PC-3 (cell line): ENCODE data around the gene SNX32. TPM values are rescaled to one million over a fixed set of nuclear protein-coding genes. Genes with fewer than 3 reads are reported as not detected.
A peak's percentile ranks its signal among the peaks of the same experiment; 100 is the strongest.

ENCODE experiments used
- ATAC-seq: fragments of 200-7000 bp; cut with Tn5 transposase; 2 replicates; pipeline ENCODE4 v1.9.1; 2020; ENCODE audit warnings: mild to moderate bottlenecking, moderate library complexity
- BruUV-seq: library from RNA; stranded (reverse); fragments of 400-500 nt; replicated peaks from 2 replicates; lab custom pipeline; 2021; lab: Mats Ljungman, UMichigan
- CTCF ChIA-PET: fragments of 300-600 bp; sonication (Branson Sonifier 250); formaldehyde crosslinking; loops from one replicate; lab custom pipeline; 2022; ENCODE audit warnings: antibody characterized with exemption; lab: Charles Lee
- POLR2A ChIA-PET: fragments of 300-600 bp; sonication (Branson Sonifier 250); formaldehyde crosslinking; loops from one replicate; lab custom pipeline; 2022; ENCODE audit warnings: antibody characterized with exemption; ENCODE audit not compliant: unreplicated experiment; lab: Charles Lee
- DNase-seq: peaks from one replicate; pipeline ENCODE4 v3.0.0-alpha.2; 2015
- H2AFZ ChIP-seq: fragments of 300-600 bp; sonication (generic); 2 replicates; pipeline ENCODE4 v1.6.0; 2016; ENCODE audit warnings: antibody characterized with exemption, low read length
- H3F3A ChIP-seq: fragments of 300-600 bp; sonication (generic); one replicate; pipeline ENCODE4 v1.6.0; 2017; ENCODE audit warnings: antibody characterized with exemption, low read length, control low read depth, mild to moderate bottlenecking; ENCODE audit not compliant: unreplicated experiment
- H3K27ac ChIP-seq: fragments of 300-600 bp; sonication (generic); 2 replicates; pipeline ENCODE4 v1.5.1; 2016; ENCODE audit warnings: mild to moderate bottlenecking, low read length
- H3K27me3 ChIP-seq: fragments of 300-600 bp; sonication (generic); 2 replicates; pipeline ENCODE4 v1.6.1; 2016; ENCODE audit warnings: low read length, mixed read lengths
- H3K36me3 ChIP-seq: fragments of 300-600 bp; sonication (generic); 2 replicates; pipeline ENCODE4 v1.6.1; 2016; ENCODE audit warnings: low read depth, mixed run types, low read length, mixed read lengths
- H3K4me1 ChIP-seq: fragments of 300-600 bp; sonication (generic); 2 replicates; pipeline ENCODE4 v1.5.1; 2016; ENCODE audit warnings: low read length; ENCODE audit not compliant: insufficient read depth
- H3K4me2 ChIP-seq: fragments of 300-600 bp; sonication (generic); 2 replicates; pipeline ENCODE4 v1.6.0; 2016; ENCODE audit warnings: low read length
- H3K4me3 ChIP-seq: fragments of 300-600 bp; sonication (generic); 2 replicates; pipeline ENCODE4 v1.5.1; 2016; ENCODE audit warnings: mild to moderate bottlenecking, low read length, mixed read lengths
- H3K79me2 ChIP-seq: fragments of 300-600 bp; sonication (generic); 2 replicates; pipeline ENCODE4 v1.6.1; 2017; ENCODE audit warnings: low read length, mixed read lengths
- H3K9ac ChIP-seq: fragments of 300-600 bp; sonication (generic); 2 replicates; pipeline ENCODE4 v1.6.0; 2016; ENCODE audit warnings: mild to moderate bottlenecking, low read length
- H3K9me2 ChIP-seq: fragments of 300-600 bp; sonication (generic); replicated peaks from 2 replicates; pipeline ENCODE4 v1.6.1; 2016; ENCODE audit warnings: mixed run types, low read length, mixed read lengths
- H3K9me3 ChIP-seq: fragments of 300-600 bp; sonication (generic); 2 replicates; pipeline ENCODE4 v1.6.1; 2016; ENCODE audit warnings: low read length, mixed read lengths
- H4K20me1 ChIP-seq: fragments of 300-600 bp; sonication (generic); 2 replicates; pipeline ENCODE4 v1.6.1; 2016; ENCODE audit warnings: low read length, mixed read lengths
- EZH2 ChIP-seq: fragments of 300-600 bp; sonication (generic); IDR thresholded peaks from one replicate; pipeline ENCODE4 v1.6.1; 2017; ENCODE audit warnings: antibody characterized with exemption, mild to moderate bottlenecking, low read length; ENCODE audit not compliant: unreplicated experiment
- EZH2phosphoT487 ChIP-seq: fragments of 300-600 bp; sonication (generic); IDR thresholded peaks from 2 replicates; pipeline ENCODE4 v1.6.1; 2018; ENCODE audit warnings: mild to moderate bottlenecking, antibody characterized with exemption, low read length, borderline replicate concordance
- intact Hi-C: fragments of 100-400 bp; cut with micrococcal nuclease; formaldehyde crosslinking; loops from 2 replicates; pipeline ENCODE4 v1.9.0; 2023
- total RNA-seq: library from RNA; depleted of rRNA; stranded (reverse); fragments of >200 nt; gene quantifications from 2 replicates; pipeline ENCODE4 v1.2.3, GENCODE V29; 2014; rRNA removed
- TF ChIP-seq, protein P1 (sequence below): fragments of 300-600 bp; sonication (generic); conservative IDR thresholded peaks from 2 replicates; pipeline ENCODE4 v1.5.1; 2017; ENCODE audit warnings: antibody characterized with exemption, low read depth, mild to moderate bottlenecking, low read length

The SNX32 gene
- total RNA-seq, 1 experiment from 2014 or later, result not detected

DNA sequence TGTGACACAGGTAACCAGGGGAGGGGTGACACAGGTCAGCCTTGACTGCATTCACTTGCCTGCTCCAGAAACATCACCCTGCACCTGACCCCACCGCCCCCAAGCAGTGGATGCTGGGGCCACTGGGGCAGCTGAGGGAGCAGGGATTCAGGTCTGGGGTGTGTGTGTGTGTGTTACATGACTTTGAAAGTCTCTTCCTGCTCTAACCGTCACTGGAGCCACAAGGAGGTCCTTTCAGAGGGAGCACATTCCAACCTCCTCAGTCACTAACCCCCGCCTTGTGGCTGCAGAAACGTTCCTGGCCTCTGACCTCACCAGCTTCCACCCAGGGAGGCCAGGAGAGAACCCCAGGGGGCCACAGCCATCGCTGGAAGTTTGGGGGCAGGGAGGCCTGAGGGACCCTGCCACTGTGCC, 69.3 kb downstream of the SNX32 start:
- no peak for TF ChIP-seq EZH2phosphoT487
- TF ChIP-seq EZH2, result no peak
- TF ChIP-seq, protein P1, sequence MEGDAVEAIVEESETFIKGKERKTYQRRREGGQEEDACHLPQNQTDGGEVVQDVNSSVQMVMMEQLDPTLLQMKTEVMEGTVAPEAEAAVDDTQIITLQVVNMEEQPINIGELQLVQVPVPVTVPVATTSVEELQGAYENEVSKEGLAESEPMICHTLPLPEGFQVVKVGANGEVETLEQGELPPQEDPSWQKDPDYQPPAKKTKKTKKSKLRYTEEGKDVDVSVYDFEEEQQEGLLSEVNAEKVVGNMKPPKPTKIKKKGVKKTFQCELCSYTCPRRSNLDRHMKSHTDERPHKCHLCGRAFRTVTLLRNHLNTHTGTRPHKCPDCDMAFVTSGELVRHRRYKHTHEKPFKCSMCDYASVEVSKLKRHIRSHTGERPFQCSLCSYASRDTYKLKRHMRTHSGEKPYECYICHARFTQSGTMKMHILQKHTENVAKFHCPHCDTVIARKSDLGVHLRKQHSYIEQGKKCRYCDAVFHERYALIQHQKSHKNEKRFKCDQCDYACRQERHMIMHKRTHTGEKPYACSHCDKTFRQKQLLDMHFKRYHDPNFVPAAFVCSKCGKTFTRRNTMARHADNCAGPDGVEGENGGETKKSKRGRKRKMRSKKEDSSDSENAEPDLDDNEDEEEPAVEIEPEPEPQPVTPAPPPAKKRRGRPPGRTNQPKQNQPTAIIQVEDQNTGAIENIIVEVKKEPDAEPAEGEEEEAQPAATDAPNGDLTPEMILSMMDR, result no peak
- H3K79me2 ChIP-seq, result peaks cover 65% of the 10 kb centered on the region

More for the DNA sequence above, 69.3 kb downstream of the SNX32 start:
- no peak overlapping the region for H3K4me3 ChIP-seq
- peak overlapping the region; percentile 28 for H3K9ac ChIP-seq
- peak overlapping the region; percentile 62 for H3K4me2 ChIP-seq
- peaks cover 6% of the 10 kb centered on the region for H3F3A ChIP-seq
- H3K36me3 ChIP-seq, result peaks cover 18% of the 10 kb centered on the region
- ATAC-seq, result peak; percentile 50
- H4K20me1 ChIP-seq, result peaks cover 17% of the 10 kb centered on the region
- H2AFZ ChIP-seq, result no peak overlapping the region
- H3K9me2 ChIP-seq, result no peaks in the 10 kb centered on the region
- H3K27ac ChIP-seq, result peak overlapping the region; percentile 87
- H3K27me3 ChIP-seq, result no peaks in the 10 kb centered on the region
- H3K9me3 ChIP-seq, result no peaks in the 10 kb centered on the region
- DNase-seq, result peak; percentile 96
- CTCF ChIA-PET, result interaction anchor here (1.3 kb wide), 1 partner anchor 15 kb away, joined by 17 read pairs; the partner anchor contains the start of gene FIBP
- intact Hi-C loops, result no loop called here
- H3K4me1 ChIP-seq, result peaks cover 45% of the 10 kb centered on the region
- POLR2A ChIA-PET, result interaction anchor here (0.6 to 1.0 kb wide), 4 partner anchors 9 to 13 kb away, joined by 3 to 5 read pairs (median 3); no protein-coding TSS in a partner anchor
- BruUV-seq, result no TSS peak

Other genes starting within 250 kb of the SNX32 start
- gene KCNK7, start 238.2 kb upstream of the SNX32 start, total RNA-seq, result 0.58 and 0.69 TPM in 2 replicates
- 80.1 and 106 TPM in 2 replicates for gene MAP3K11, start 219.7 kb upstream of the SNX32 start, total RNA-seq
- 53.6 and 69.9 TPM in 2 replicates for gene PCNX3, start 218.2 kb upstream of the SNX32 start, total RNA-seq
- gene SIPA1, start 195.9 kb upstream of the SNX32 start, total RNA-seq, result 113 and 161 TPM in 2 replicates
- gene RELA, start 171.0 kb upstream of the SNX32 start, total RNA-seq, result 70.3 and 84.2 TPM in 2 replicates
- gene KAT5, start 121.7 kb upstream of the SNX32 start, total RNA-seq, result 74.9 and 83.9 TPM in 2 replicates
- 96.2 and 172 TPM in 2 replicates for gene RNASEH2C, start 113.2 kb upstream of the SNX32 start, total RNA-seq
- 24.2 and 31.4 TPM in 2 replicates for gene AP5B1, start 53.0 kb upstream of the SNX32 start, total RNA-seq
- 17.1 and 18.1 TPM in 2 replicates for gene OVOL1, start 46.9 kb upstream of the SNX32 start, total RNA-seq
- 2,710 and 3,139 TPM in 2 replicates for gene CFL1, start 24.2 kb downstream of the SNX32 start, total RNA-seq
- 82.0 and 94.6 TPM in 2 replicates for gene MUS81, start 26.5 kb downstream of the SNX32 start, total RNA-seq
- gene EFEMP2, start 38.8 kb downstream of the SNX32 start, total RNA-seq, result 2.6 and 4.5 TPM in 2 replicates
- gene CTSW, start 45.9 kb downstream of the SNX32 start, total RNA-seq, result 0.11 TPM in 1 of 2 replicates, not detected in the other
- 221 TPM in 2 replicates for gene FIBP, start 54.5 kb downstream of the SNX32 start, total RNA-seq
- 207 and 280 TPM in 2 replicates for gene CCDC85B, start 56.7 kb downstream of the SNX32 start, total RNA-seq
- gene FOSL1, start 66.4 kb downstream of the SNX32 start, total RNA-seq, result 656 and 851 TPM in 2 replicates
- 61.3 and 82.0 TPM in 2 replicates for gene C11orf68, start 85.1 kb downstream of the SNX32 start, total RNA-seq
- 944 and 1,531 TPM in 2 replicates for gene DRAP1, start 85.5 kb downstream of the SNX32 start, total RNA-seq
- gene TSGA10IP, start 111.5 kb downstream of the SNX32 start, total RNA-seq, result not detected in 2 replicates
- gene SART1, start 127.8 kb downstream of the SNX32 start, total RNA-seq, result 240 and 267 TPM in 2 replicates
- gene EIF1AD, start 168.2 kb downstream of the SNX32 start, total RNA-seq, result 70.1 and 77.0 TPM in 2 replicates
- gene BANF1, start 168.5 kb downstream of the SNX32 start, total RNA-seq, result 124 and 131 TPM in 2 replicates
- gene CST6, start 178.0 kb downstream of the SNX32 start, total RNA-seq, result 74.5 and 84.2 TPM in 2 replicates
- 0.17 and 1.1 TPM in 2 replicates for gene CATSPER1, start 192.5 kb downstream of the SNX32 start, total RNA-seq
- gene GAL3ST3, start 215.2 kb downstream of the SNX32 start, total RNA-seq, result not detected in 2 replicates
- gene SF3B2, start 218.4 kb downstream of the SNX32 start, total RNA-seq, result 241 and 318 TPM in 2 replicates
- 28.7 and 31.5 TPM in 2 replicates for gene PACS1, start 236.3 kb downstream of the SNX32 start, total RNA-seq